ENCODE results near the gene ODC1.
"Not testable (repeated sequence)": the region's sequence is repeated elsewhere in the genome, so short reads cannot be mapped to it uniquely, and the experiment has no call there.

Gene ODC1

DNA sequence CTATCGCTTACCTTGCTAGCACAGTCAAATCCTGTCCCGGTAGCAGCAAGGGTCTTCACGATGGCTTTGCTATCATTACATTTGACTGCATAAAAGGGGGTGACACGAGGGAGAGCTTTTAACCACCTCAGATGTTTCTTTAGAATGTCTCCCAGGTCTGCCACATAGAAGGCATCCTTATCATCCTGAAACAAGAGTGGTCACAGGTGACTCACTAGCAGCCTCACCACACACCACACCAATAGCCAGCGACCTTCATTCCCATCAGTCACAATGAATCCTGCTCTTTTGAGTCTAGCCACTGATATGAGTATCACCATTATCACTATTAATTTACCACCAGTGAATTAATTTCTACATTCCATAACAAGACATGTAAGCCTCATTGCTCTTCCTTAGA is 3.7 kb downstream of the ODC1 start:
- no peak for DNase-seq (ENCODE audit: extremely low read depth, low read depth)
- TF ChIP-seq, protein P1, sequence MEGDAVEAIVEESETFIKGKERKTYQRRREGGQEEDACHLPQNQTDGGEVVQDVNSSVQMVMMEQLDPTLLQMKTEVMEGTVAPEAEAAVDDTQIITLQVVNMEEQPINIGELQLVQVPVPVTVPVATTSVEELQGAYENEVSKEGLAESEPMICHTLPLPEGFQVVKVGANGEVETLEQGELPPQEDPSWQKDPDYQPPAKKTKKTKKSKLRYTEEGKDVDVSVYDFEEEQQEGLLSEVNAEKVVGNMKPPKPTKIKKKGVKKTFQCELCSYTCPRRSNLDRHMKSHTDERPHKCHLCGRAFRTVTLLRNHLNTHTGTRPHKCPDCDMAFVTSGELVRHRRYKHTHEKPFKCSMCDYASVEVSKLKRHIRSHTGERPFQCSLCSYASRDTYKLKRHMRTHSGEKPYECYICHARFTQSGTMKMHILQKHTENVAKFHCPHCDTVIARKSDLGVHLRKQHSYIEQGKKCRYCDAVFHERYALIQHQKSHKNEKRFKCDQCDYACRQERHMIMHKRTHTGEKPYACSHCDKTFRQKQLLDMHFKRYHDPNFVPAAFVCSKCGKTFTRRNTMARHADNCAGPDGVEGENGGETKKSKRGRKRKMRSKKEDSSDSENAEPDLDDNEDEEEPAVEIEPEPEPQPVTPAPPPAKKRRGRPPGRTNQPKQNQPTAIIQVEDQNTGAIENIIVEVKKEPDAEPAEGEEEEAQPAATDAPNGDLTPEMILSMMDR (IDR thresholded peaks at IDR 0.05; ENCODE audit: low read depth, low read length) = no peak

DNA sequence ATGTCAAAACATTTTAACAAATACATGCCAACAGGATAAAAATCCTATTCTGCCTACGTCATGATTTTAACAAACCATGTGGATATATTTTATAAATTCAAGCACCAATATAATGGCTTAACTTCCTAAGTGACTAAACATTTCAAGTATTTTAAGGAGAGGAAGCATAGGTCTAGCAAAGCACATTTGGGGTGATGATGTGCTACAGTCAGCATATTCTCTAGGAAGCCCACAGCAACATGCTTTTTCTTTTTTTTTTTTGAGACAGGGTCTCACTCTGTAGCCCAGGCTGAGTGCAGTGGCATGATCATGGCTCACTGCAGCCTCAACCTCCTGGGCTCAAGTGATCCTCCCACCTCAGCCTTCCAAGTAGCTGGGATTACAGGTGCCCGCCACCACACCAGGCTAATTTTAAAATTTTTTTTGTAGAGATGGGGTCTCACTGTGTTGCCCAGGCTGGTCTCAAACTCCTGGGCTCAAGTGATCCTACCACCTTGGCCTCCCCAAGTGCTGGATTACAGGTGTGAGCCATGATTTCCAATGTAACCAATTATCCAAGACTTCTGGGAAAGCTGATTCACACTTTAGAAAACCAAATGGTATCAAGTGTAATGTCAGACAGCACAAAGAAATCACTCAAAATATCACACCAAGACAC is 5.5 kb downstream of the ODC1 start:
- DNase-seq (ENCODE audit: extremely low read depth, low read depth) = not testable (repeated sequence)

DNA sequence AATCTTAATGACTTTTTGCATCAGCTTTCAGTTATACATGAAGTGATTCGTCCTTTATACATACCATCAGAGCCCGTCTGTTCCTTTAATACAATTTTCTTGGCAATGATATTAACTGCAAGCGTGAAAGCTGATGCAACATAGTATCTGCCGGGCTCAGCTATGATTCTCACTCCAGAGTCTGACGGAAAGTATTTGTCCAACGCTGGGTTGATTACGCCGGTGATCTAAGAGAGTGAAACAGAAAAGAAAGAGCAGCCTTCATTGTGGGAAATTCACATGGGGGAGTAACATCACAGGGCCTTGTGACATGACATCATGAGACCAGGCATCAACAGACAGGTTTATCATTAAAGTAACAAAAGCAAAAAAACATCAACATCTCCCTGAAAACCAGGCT is 6.2 kb downstream of the ODC1 start:
- no peak for DNase-seq (ENCODE audit: extremely low read depth, low read depth)
- TF ChIP-seq, protein P1 (IDR thresholded peaks at IDR 0.05; ENCODE audit: low read depth, low read length) = no peak

DNA sequence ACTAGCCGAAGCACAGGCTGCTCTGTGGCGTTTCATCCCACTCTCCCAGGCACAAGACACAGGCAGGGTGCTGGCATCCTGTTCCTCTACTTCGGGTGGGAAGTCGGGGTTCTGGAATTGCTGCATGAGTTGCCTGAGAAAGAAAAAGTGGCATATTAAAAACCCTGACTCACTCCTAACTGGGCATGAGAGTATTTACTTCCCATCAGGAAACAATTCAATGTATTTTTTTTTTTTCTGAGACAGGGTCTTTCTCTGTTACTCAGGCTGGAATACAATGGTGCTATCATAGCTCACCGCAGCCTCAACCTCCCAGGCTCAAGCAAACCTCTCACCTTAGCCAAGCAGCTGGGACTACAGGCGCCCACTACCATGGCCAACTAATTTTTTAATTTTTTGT is 7.4 kb downstream of the ODC1 start:
- DNase-seq (ENCODE audit: extremely low read depth, low read depth) = no peak
- TF ChIP-seq, protein P1 (IDR thresholded peaks at IDR 0.05; ENCODE audit: low read depth, low read length) = no peak

DNA sequence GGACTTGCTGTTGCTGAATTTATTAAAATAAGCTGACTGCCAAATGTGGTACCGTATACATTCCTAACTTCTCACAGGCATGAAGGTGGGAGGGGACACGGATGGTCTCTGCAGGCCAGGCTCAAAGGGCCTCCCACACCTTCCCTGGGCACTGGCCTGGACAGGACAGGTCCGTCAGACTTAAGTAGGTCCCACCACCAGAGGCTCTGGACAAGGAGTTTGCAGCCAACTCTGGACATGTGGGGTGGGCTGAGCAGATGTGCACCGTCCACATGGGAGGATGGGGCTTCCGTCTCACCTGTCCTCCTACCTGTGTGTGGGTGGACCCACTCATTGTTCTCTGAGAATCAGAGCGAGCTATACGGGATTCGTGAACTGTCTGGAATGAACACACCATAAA is 8.2 kb downstream of the ODC1 start:
- TF ChIP-seq, protein P1 (IDR thresholded peaks at IDR 0.05; ENCODE audit: low read depth, low read length) = no peak
- no peak for DNase-seq (ENCODE audit: extremely low read depth, low read depth)

DNA sequence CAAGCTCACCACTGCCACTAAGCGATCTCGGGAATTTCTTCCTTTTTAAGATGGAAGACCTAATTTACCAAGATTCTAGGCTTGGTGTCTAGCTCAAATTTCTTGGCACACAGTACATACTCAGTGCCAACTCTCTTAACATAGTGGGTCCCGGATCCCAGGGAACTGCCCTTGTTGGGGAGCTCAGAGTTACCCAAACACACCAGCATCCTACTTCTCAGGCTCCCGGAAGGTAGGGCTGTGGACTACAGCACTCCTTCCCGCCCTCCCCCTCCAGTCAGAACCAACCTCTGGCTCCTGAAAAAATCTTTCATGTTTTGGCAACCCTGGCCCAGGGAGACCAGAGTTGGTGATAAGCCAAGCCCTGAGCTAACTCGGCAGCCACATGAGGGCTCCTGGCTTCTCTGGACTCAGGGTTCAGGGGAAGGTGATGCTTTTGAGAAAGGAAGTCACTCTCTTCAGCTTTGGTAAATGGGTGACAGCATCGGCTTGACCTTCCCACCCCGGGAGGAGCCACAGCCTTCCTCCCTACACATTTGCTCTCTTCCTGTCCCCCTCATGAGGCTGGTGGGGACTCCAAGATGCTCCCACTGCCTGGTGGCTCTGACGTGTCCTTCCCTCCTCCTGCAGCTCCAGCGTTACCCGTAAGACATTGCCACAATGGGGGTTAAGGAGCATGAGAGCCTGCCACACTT is 8.8 kb downstream of the ODC1 start:
- TF ChIP-seq, protein P1 (IDR thresholded peaks at IDR 0.05; ENCODE audit: low read depth, low read length) = no peak
- no peak for DNase-seq (ENCODE audit: extremely low read depth, low read depth)

DNA sequence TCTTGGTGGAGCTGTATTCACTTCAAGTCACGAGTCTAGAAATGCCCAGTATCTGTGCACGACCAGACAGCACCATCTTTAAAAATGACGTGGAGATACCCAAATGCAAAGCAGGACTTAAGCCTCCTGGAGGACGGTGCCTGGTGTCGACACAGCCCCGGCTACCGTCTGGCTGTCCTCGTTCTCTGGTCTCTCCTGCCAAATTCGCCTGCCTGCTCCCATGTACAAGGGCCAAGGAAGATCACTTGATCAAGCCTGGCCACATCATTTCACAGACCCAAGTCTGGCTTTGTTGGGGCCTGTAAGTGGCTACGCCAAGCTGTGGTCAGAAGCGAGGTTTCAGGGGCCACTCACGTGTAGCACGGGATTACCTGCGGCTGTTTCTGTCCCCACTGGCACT is 9.4 kb downstream of the ODC1 start:
- DNase-seq (ENCODE audit: extremely low read depth, low read depth) = no peak

More for the DNA sequence above, 9.4 kb downstream of the ODC1 start:
- TF ChIP-seq, protein P1 (IDR thresholded peaks at IDR 0.05; ENCODE audit: low read depth, low read length) = no peak
